Testis (tissue), 3 donors: ENCODE results near the gene GRIN2C. TPM values are rescaled to one million over a fixed set of nuclear protein-coding genes. Genes with fewer than 3 reads are reported as not detected.

Experiments used
- DNase-seq: peaks from one replicate; pipeline ENCODE4 v3.0.0-alpha.2; 2019
- H3K27ac ChIP-seq, 2 donors: fragments of 200-600 bp; sonication (generic); one replicate each; pipeline ENCODE4 v1.5.1; 2019
- H3K27me3 ChIP-seq: fragments of 200-600 bp; sonication (generic); one replicate; pipeline ENCODE4 v1.5.1; 2019
- H3K36me3 ChIP-seq: fragments of 200-600 bp; sonication (generic); one replicate; pipeline ENCODE4 v1.5.1; 2017; ENCODE audit warnings: low read depth; ENCODE audit errors: missing control alignments
- H3K4me1 ChIP-seq: fragments of 200-600 bp; sonication (generic); one replicate; pipeline ENCODE4 v1.5.1; 2019
- H3K4me3 ChIP-seq, 2 donors: fragments of 200-600 bp; sonication (generic); one replicate each; pipeline ENCODE4 v1.5.1; 2017 to 2019
- H3K9me3 ChIP-seq: fragments of 200-600 bp; sonication (generic); one replicate; pipeline ENCODE4 v1.5.1; 2017
- CTCF ChIP-seq, 3 experiments: fragments of 450-650 bp in 2 of 3; fragments of 200-600 bp in 1 of 3; sonication (generic) in 1 of 3; IDR thresholded peaks; one replicate each; pipeline ENCODE4 v1.5.1; 2016 to 2019; ENCODE audit warnings: antibody characterized with exemption in 3 of 3, mild to moderate bottlenecking in 2 of 3, moderate library complexity in 1 of 3
- POLR2A ChIP-seq: fragments of 450-650 bp; IDR thresholded peaks from one replicate; pipeline ENCODE4 v1.6.1; 2017; ENCODE audit warnings: antibody characterized with exemption, mild to moderate bottlenecking, moderate library complexity
- WGBS, 2 donors: methylation state at CpG; one replicate each; pipeline ENCODE4 v1.1.5; 2018; 5-methylcytosine and 5-hydroxymethylcytosine counted together
- intact Hi-C: fragments of 100-400 bp; cut with DNase I; formaldehyde crosslinking; loops from one replicate; pipeline ENCODE4 v1.15.1; 2023; ENCODE audit warnings: low total_unique reads
- polyA plus RNA-seq: library from polyadenylated mRNA; stranded (reverse); fragments of 350-450 nt; fragmentation: Illumina TruSeq; extraction: RNeasy Lipid Tissue Mini Kit (QIAGEN cat#74804); gene quantifications from one replicate; pipeline ENCODE4 v1.2.3, GENCODE V29; 2014; ENCODE audit warnings: low read depth, low replicate concordance; ENCODE audit not compliant: insufficient read depth
- total RNA-seq, 2 donors: library from RNA; depleted of rRNA; stranded (reverse); fragments of >200 nt; gene quantifications; one replicate each; pipeline ENCODE4 v1.2.3, GENCODE V29; 2016

The GRIN2C gene
- total and polyA plus RNA-seq, 3 donors from 2014 or later: 7.7 to 20.8 (median 20.1) TPM

DNA sequence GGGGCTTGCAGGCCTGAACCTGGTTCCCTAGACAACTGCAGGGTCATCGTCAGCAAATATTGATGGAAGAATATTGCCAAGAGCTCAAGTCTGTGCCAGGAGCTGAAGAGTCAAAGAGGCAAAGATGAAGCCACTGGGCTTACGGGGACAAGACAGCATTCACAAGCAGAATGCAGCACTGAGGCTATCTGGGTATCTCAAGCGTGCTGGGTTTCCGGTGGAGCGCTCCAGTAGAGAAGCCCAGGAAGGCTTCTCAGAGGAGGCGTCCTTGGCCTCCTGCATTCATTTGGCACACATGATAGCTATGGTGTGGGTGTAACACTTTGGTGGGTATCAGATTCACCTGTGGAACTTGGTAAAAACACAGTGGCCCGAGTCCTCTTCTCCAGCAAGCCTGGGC lies 30.9 kb upstream of the GRIN2C start:
- Histone ChIP-seq H3K9me3 (no peaks in the 10 kb centered on the region), H3K27ac (no peak overlapping the region), H3K27me3 (no peaks in the 10 kb centered on the region), H3K36me3 (no peaks in the 10 kb centered on the region), H3K4me1 (peaks cover 9% of the 10 kb centered on the region), H3K4me3 (no peak overlapping the region)
- TF ChIP-seq CTCF (IDR thresholded peaks at IDR 0.05) (no peak), POLR2A (no peak)
- intact Hi-C loops: no loop called here
- no peak for DNase-seq
- WGBS, 2 donors: 91 to 92% methylated on average over 4 to 7 of the region's 7 CpGs

DNA sequence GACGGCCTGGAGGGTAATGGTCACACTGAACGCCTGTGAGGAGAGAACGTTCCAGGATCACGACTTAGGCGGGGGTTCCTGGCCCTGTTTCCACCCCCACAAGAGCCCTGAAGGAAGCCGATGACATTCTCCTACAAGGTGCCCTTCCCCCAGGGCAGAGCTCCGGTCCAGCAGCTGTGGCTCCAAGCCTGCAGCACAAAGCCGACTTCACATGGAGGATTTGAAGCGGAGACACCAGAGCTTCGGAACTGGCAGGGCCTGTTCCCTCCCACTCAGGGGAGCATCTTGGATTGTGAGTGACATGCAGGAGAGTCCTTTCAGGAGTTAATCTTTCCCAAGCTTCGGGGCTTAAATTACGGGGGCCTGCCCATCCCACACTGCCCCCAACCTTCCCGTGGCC lies 28.8 kb upstream of the GRIN2C start:
- H3K36me3 ChIP-seq: no peaks in the 10 kb centered on the region
- H3K27ac ChIP-seq: no peak overlapping the region
- no peaks in the 10 kb centered on the region for H3K9me3 ChIP-seq
- H3K27me3 ChIP-seq: no peaks in the 10 kb centered on the region
- H3K4me3 ChIP-seq: no peak overlapping the region
- intact Hi-C loops: no loop called here
- TF ChIP-seq POLR2A: no peak
- TF ChIP-seq CTCF (IDR thresholded peaks at IDR 0.05): no peak
- H3K4me1 ChIP-seq: peaks cover 6% of the 10 kb centered on the region
- 58 to 67% methylated on average over 13 of the region's 13 CpGs for WGBS, 2 donors
- DNase-seq: no peak

GRCh38 chr17:74883241-74883745 lies 23.6 kb upstream of the GRIN2C start:
- intact Hi-C loops: no loop called here

DNA sequence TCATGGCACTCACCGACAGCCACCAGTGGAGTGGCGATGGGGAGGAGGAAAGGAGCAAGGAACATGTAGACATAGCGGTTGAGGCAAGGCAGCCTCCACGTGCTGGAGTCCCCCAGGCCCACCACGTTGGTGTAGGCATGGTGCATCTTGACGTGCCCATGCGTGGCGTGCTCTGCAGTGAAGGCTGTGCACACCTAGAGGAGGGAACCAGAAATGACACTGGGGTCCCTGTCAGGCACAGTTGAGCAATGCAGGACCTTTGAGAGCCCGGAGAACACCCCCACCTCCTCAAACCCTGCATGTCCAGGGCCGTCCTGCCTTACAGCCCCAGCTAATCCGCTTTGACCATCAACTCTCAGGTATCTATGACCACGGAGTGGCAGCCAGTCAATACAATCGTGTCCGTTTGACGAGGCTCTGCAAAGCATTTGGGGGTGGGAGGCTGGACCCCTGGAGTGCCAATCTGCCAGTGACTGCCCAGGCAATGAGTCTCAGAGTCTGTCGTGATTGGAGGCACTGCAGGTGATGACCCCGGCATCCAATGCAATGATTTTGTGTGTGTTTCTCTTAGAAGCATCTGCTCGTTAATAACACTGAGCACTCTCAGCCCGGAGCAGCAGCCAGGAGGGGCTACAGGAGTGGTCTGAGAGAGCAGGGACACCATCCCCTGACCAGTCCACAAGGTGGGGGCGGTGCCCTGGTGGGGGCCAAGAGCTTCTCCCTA lies 23.0 kb upstream of the GRIN2C start:
- H3K27ac ChIP-seq: no peak overlapping the region
- intact Hi-C loops: no loop called here
- peaks cover 6% of the 10 kb centered on the region for H3K4me1 ChIP-seq
- no peaks in the 10 kb centered on the region for H3K36me3 ChIP-seq
- no peak overlapping the region for H3K4me3 ChIP-seq
- DNase-seq: no peak
- H3K27me3 ChIP-seq: no peaks in the 10 kb centered on the region
- no peaks in the 10 kb centered on the region for H3K9me3 ChIP-seq
- TF ChIP-seq CTCF (IDR thresholded peaks at IDR 0.05): no peak
- no peak for TF ChIP-seq POLR2A
- 77% methylated on average over 16 to 20 of the region's 20 CpGs for WGBS, 2 donors

More at GRCh38 chr17:74883241-74883745, 23.6 kb upstream of the GRIN2C start:
- DNase-seq: no peak
- no peak overlapping the region for H3K4me3 ChIP-seq
- TF ChIP-seq POLR2A: no peak
- no peaks in the 10 kb centered on the region for H3K9me3 ChIP-seq
- WGBS, 2 donors: 80 to 85% methylated on average over 15 of the region's 15 CpGs
- H3K27ac ChIP-seq: no peak overlapping the region
- H3K4me1 ChIP-seq: no peaks in the 10 kb centered on the region
- no peaks in the 10 kb centered on the region for H3K27me3 ChIP-seq
- H3K36me3 ChIP-seq: no peaks in the 10 kb centered on the region

- no peaks in the 10 kb centered on the region for H3K27me3 ChIP-seq
- 85 to 92% methylated on average over 9 to 11 of the region's 11 CpGs for WGBS, 2 donors
- TF ChIP-seq CTCF (IDR thresholded peaks at IDR 0.05) (no peak), POLR2A (no peak)
Measured at GRCh38 chr17:74881073-74881472, 21.4 kb upstream of the GRIN2C start.

More at GRCh38 chr17:74881073-74881472, 21.4 kb upstream of the GRIN2C start:
- intact Hi-C loops: no loop called here
- Histone ChIP-seq H3K36me3 (no peaks in the 10 kb centered on the region), H3K4me1 (peaks cover 10% of the 10 kb centered on the region), H3K27ac (no peak overlapping the region), H3K9me3 (no peaks in the 10 kb centered on the region), H3K4me3 (no peak overlapping the region)
- no peak for DNase-seq
